Neuronal stem cell (in vitro differentiated cells): Measurements from ENCODE around the gene COA7.

Experiments
- DNase-seq: peaks from one replicate; pipeline ENCODE4 v3.0.0-alpha.2; 2013; ENCODE audit warnings: low spot score
- H2AFZ ChIP-seq: one replicate; pipeline ENCODE4 v1.6.1; 2013; ENCODE audit warnings: mild to moderate bottlenecking, low read length, inconsistent platforms
- H2AK5ac ChIP-seq: 2 replicates; pipeline ENCODE4 v1.6.1; 2013; ENCODE audit warnings: low read depth, mild to moderate bottlenecking, inconsistent platforms, low read length, moderate library complexity, mixed read lengths
- H2BK120ac ChIP-seq: 2 replicates; pipeline ENCODE4 v1.6.1; 2013; ENCODE audit warnings: low read depth, mild to moderate bottlenecking, inconsistent platforms, low read length, moderate library complexity, mixed read lengths
- H2BK12ac ChIP-seq: one replicate; pipeline ENCODE4 v1.6.1; 2013; ENCODE audit warnings: low read length, inconsistent platforms
- H2BK15ac ChIP-seq: 2 replicates; pipeline ENCODE4 v1.6.1; 2013; ENCODE audit warnings: mild to moderate bottlenecking, low read length, inconsistent platforms, mixed read lengths
- H2BK5ac ChIP-seq: one replicate; pipeline ENCODE4 v1.6.1; 2013; ENCODE audit warnings: inconsistent platforms, mild to moderate bottlenecking, low read length, moderate library complexity
- H3K14ac ChIP-seq: one replicate; pipeline ENCODE4 v1.6.1; 2013; ENCODE audit warnings: low read length, inconsistent platforms
- H3K18ac ChIP-seq: 2 replicates; pipeline ENCODE4 v1.6.1; 2013; ENCODE audit warnings: low read length, inconsistent platforms
- H3K23ac ChIP-seq: 2 replicates; pipeline ENCODE4 v1.6.1; 2013; ENCODE audit warnings: low read depth, mild to moderate bottlenecking, mixed read lengths, low read length, inconsistent platforms; ENCODE audit not compliant: poor library complexity
- H3K27ac ChIP-seq: replicated peaks from 3 replicates; pipeline ENCODE4 v1.5.1; 2013; ENCODE audit warnings: low read length, inconsistent platforms
- H3K27me3 ChIP-seq, 3 experiments: 2 replicates each; pipeline ENCODE4 v1.6.1; 2013; ENCODE audit warnings: low read length in 3 of 3, mild to moderate bottlenecking in 2 of 3, inconsistent platforms in 1 of 3, low read depth in 1 of 3, mixed read lengths in 1 of 3, moderate library complexity in 1 of 3; ENCODE audit not compliant: control insufficient read depth in 3 of 3, insufficient read depth in 3 of 3
- H3K36me3 ChIP-seq, 2 donors: replicated peaks in 1 of 2; 2 replicates each; pipeline ENCODE4 v1.6.1; 2013; ENCODE audit warnings: low read length in 2 of 2; ENCODE audit not compliant: control insufficient read depth in 2 of 2, insufficient read depth in 2 of 2
- H3K4ac ChIP-seq: 2 replicates; pipeline ENCODE4 v1.6.1; 2013; ENCODE audit warnings: inconsistent platforms, mild to moderate bottlenecking, low read length, moderate library complexity
- H3K4me1 ChIP-seq, 2 donors: 1 replicate in 1 of 2; 2 replicates in 1 of 2; pipeline ENCODE4 v1.6.1; 2013; ENCODE audit warnings: low read length in 2 of 2, low read depth in 1 of 2; ENCODE audit not compliant: control insufficient read depth in 2 of 2, insufficient read depth in 1 of 2
- H3K4me2 ChIP-seq: one replicate; pipeline ENCODE4 v1.6.1; 2013; ENCODE audit warnings: mild to moderate bottlenecking, low read length, inconsistent platforms; ENCODE audit not compliant: insufficient read depth, poor library complexity, severe bottlenecking
- H3K4me3 ChIP-seq, 2 donors: 2 replicates each; pipeline ENCODE4 v1.5.1; 2013; ENCODE audit warnings: low read length in 2 of 2, mild to moderate bottlenecking in 2 of 2, inconsistent platforms in 1 of 2, moderate library complexity in 1 of 2
- H3K79me1 ChIP-seq: one replicate; pipeline ENCODE4 v1.6.1; 2013; ENCODE audit warnings: low read depth, mild to moderate bottlenecking, inconsistent platforms, low read length, moderate library complexity
- H3K9ac ChIP-seq: one replicate; pipeline ENCODE4 v1.6.1; 2013; ENCODE audit warnings: mild to moderate bottlenecking, low read depth, low read length, inconsistent platforms; ENCODE audit not compliant: poor library complexity
- H3K9me3 ChIP-seq, 2 donors: replicated peaks in 1 of 2; 2 replicates each; pipeline versions ENCODE3 to v1.6.1; 2013; ENCODE audit warnings: low read length in 2 of 2, mild to moderate bottlenecking in 2 of 2, inconsistent platforms in 1 of 2, low read depth in 1 of 2, mixed read lengths in 1 of 2, moderate library complexity in 1 of 2; ENCODE audit not compliant: control insufficient read depth in 2 of 2, insufficient read depth in 1 of 2
- H4K8ac ChIP-seq: one replicate; pipeline ENCODE4 v1.6.1; 2013; ENCODE audit warnings: low read depth, mild to moderate bottlenecking, inconsistent platforms, low read length, moderate library complexity
- H4K91ac ChIP-seq: one replicate; pipeline ENCODE4 v1.6.1; 2013; ENCODE audit warnings: low read length, low read depth, mild to moderate bottlenecking, inconsistent platforms; ENCODE audit not compliant: poor library complexity
- WGBS, 2 donors: extraction: QIAGEN DNeasy Blood & Tissue Kit; methylation state at CpG; one replicate each; pipeline ENCODE4 v1.1.7; 2013; ENCODE audit warnings: missing lambda C conversion rate in 2 of 2, mixed read lengths in 1 of 2; ENCODE audit not compliant: insufficient read length in 2 of 2, insufficient replicate concordance in 1 of 2; ENCODE audit errors: extremely low coverage in 2 of 2; 5-methylcytosine and 5-hydroxymethylcytosine counted together

Gene COA7

GRCh38 chr1:52709016-52709415 lies 10.9 kb upstream of the COA7 start:
- H3K79me1 ChIP-seq: no peaks in the 10 kb centered on the region
- H3K27ac ChIP-seq: no peak overlapping the region
- WGBS, 2 donors: no CpG with 5 or more reads among the region's 6 CpGs
- H4K8ac ChIP-seq: no peak overlapping the region
- no peak overlapping the region for H3K23ac ChIP-seq
- H3K36me3 ChIP-seq: no peaks in the 10 kb centered on the region
- no peak overlapping the region for H3K14ac ChIP-seq
- H3K4me3 ChIP-seq: no peak overlapping the region
- no peak overlapping the region for H3K4ac ChIP-seq
- no peak overlapping the region for H2AK5ac ChIP-seq
- H3K9ac ChIP-seq: no peak overlapping the region
- H3K9me3 ChIP-seq: no peaks in the 10 kb centered on the region
- H2BK12ac ChIP-seq: no peak overlapping the region
- no peak for DNase-seq
- H4K91ac ChIP-seq: no peak overlapping the region
- peaks cover 0 to 10% (median 0%) of the 10 kb centered on the region in 3 experiments for H3K27me3 ChIP-seq
- no peaks in the 10 kb centered on the region for H3K4me1 ChIP-seq
- no peak overlapping the region for H2BK15ac ChIP-seq
- H2BK120ac ChIP-seq: no peak overlapping the region
- no peak overlapping the region for H2AFZ ChIP-seq
- H2BK5ac ChIP-seq: no peak overlapping the region
- H3K4me2 ChIP-seq: no peak overlapping the region
- no peak overlapping the region for H3K18ac ChIP-seq

- Histone ChIP-seq H3K79me1 (no peaks in the 10 kb centered on the region), H2BK5ac (no peak overlapping the region), H4K91ac (no peak overlapping the region), H3K18ac (no peak overlapping the region), H2BK15ac (no peak overlapping the region), H3K4me2 (no peak overlapping the region), H3K23ac (no peak overlapping the region), H2BK120ac (no peak overlapping the region), H3K9me3 (no peaks in the 10 kb centered on the region), H3K4ac (no peak overlapping the region), H3K9ac (no peak overlapping the region), H2AFZ (no peak overlapping the region), H4K8ac (no peak overlapping the region), H2AK5ac (no peak overlapping the region), H3K27ac (no peak overlapping the region), H3K14ac (no peak overlapping the region), H2BK12ac (no peak overlapping the region), H3K27me3 (peaks cover 0 to 10% (median 0%) of the 10 kb centered on the region in 3 experiments), H3K4me3 (no peak overlapping the region), H3K4me1 (peaks cover 2 to 3% of the 10 kb centered on the region in 2 donors), H3K36me3 (no peaks in the 10 kb centered on the region)
- DNase-seq: no peak
- no CpG with 5 or more reads among the region's 5 CpGs for WGBS, 2 donors
Measured at GRCh38 chr1:52707927-52708655, 9.9 kb upstream of the COA7 start.

GRCh38 chr1:52706941-52707926 lies 9.1 kb upstream of the COA7 start:
- no peak overlapping the region for H3K27ac ChIP-seq
- H3K4me2 ChIP-seq: no peak overlapping the region
- no peak overlapping the region for H2AFZ ChIP-seq
- H3K23ac ChIP-seq: no peak overlapping the region
- H3K9me3 ChIP-seq: no peaks in the 10 kb centered on the region
- H3K18ac ChIP-seq: no peak overlapping the region
- no peak overlapping the region for H3K4ac ChIP-seq
- H4K91ac ChIP-seq: no peak overlapping the region
- H2BK12ac ChIP-seq: no peak overlapping the region
- no peaks in the 10 kb centered on the region for H3K36me3 ChIP-seq
- no peak overlapping the region for H2BK120ac ChIP-seq
- H2BK5ac ChIP-seq: no peak overlapping the region
- H3K9ac ChIP-seq: no peak overlapping the region
- no CpG with 5 or more reads among the region's 18 CpGs for WGBS, 2 donors
- H3K4me1 ChIP-seq: peaks cover 2 to 3% of the 10 kb centered on the region in 2 donors
- peaks cover 0 to 10% (median 0%) of the 10 kb centered on the region in 3 experiments for H3K27me3 ChIP-seq
- H2BK15ac ChIP-seq: no peak overlapping the region
- no peaks in the 10 kb centered on the region for H3K79me1 ChIP-seq
- no peak overlapping the region for H4K8ac ChIP-seq
- no peak overlapping the region for H3K4me3 ChIP-seq
- no peak overlapping the region for H3K14ac ChIP-seq
- H2AK5ac ChIP-seq: no peak overlapping the region
- DNase-seq: no peak

- Histone ChIP-seq H3K27ac (no peak overlapping the region), H3K27me3 (peaks cover 0 to 10% (median 0%) of the 10 kb centered on the region in 3 experiments), H3K9me3 (no peaks in the 10 kb centered on the region), H3K79me1 (no peaks in the 10 kb centered on the region), H4K91ac (no peak overlapping the region), H3K4me3 (no peak overlapping the region), H3K4me2 (no peak overlapping the region), H2BK15ac (no peak overlapping the region), H4K8ac (no peak overlapping the region), H2BK120ac (no peak overlapping the region), H2AFZ (no peak overlapping the region), H2BK5ac (no peak overlapping the region), H2BK12ac (no peak overlapping the region), H3K14ac (no peak overlapping the region), H3K23ac (no peak overlapping the region), H3K36me3 (no peaks in the 10 kb centered on the region), H3K4ac (no peak overlapping the region), H3K18ac (no peak overlapping the region), H3K4me1 (peaks cover 2 to 3% of the 10 kb centered on the region in 2 donors), H3K9ac (no peak overlapping the region), H2AK5ac (no peak overlapping the region)
- no CpG with 5 or more reads among the region's 6 CpGs for WGBS, 2 donors
- DNase-seq: no peak
Measured at GRCh38 chr1:52706136-52706670, 8.1 kb upstream of the COA7 start.
